IPS-NIHi7 (cell line): ENCODE measurements around the gene TMEM40.
"Not testable (repeated sequence)": the region's sequence is repeated elsewhere in the genome, so short reads cannot be mapped to it uniquely, and the experiment has no call there.

Experiments used
- DNase-seq: peaks from one replicate; pipeline ENCODE4 v3.0.0; 2012; ENCODE audit warnings: mixed read lengths; ENCODE audit errors: extremely low spot score

TMEM40 gene

GRCh38 chr3:12751571-12751970 lies 7.5 kb downstream of the TMEM40 start:
- DNase-seq: no peak

GRCh38 chr3:12750658-12751071 lies 8.4 kb downstream of the TMEM40 start:
- DNase-seq: no peak

GRCh38 chr3:12750223-12750622 lies 8.8 kb downstream of the TMEM40 start:
- no peak for DNase-seq

GRCh38 chr3:12748477-12748876 lies 10.6 kb downstream of the TMEM40 start:
- DNase-seq: no peak

- no peak for DNase-seq
Measured at GRCh38 chr3:12746419-12746818, 12.6 kb downstream of the TMEM40 start.

- DNase-seq: no peak
Measured at GRCh38 chr3:12744326-12744725, 14.7 kb downstream of the TMEM40 start.

- no peak for DNase-seq
Measured at GRCh38 chr3:12743583-12743982, 15.5 kb downstream of the TMEM40 start.

- DNase-seq: no peak
Measured at GRCh38 chr3:12742330-12743107, 16.5 kb downstream of the TMEM40 start.

GRCh38 chr3:12741209-12741608 lies 17.9 kb downstream of the TMEM40 start:
- DNase-seq: no peak

- DNase-seq: peak; percentile 46
Measured at GRCh38 chr3:12737833-12738232, 21.2 kb downstream of the TMEM40 start.

GRCh38 chr3:12737319-12737718 lies 21.7 kb downstream of the TMEM40 start:
- no peak for DNase-seq

GRCh38 chr3:12734960-12735359 lies 24.1 kb downstream of the TMEM40 start:
- DNase-seq: no peak

GRCh38 chr3:12733566-12733965 lies 25.5 kb downstream of the TMEM40 start:
- no peak for DNase-seq

- DNase-seq: no peak
Measured at GRCh38 chr3:12730506-12731242, 28.4 kb downstream of the TMEM40 start.

- DNase-seq: no peak
Measured at GRCh38 chr3:12729051-12729651, 29.9 kb downstream of the TMEM40 start.

GRCh38 chr3:12727937-12728336 lies 31.1 kb downstream of the TMEM40 start:
- DNase-seq: no peak

GRCh38 chr3:12727481-12727880 lies 31.6 kb downstream of the TMEM40 start:
- no peak for DNase-seq

GRCh38 chr3:12725436-12725835 lies 33.6 kb downstream of the TMEM40 start:
- no peak for DNase-seq

GRCh38 chr3:12724794-12725193 lies 34.3 kb downstream of the TMEM40 start:
- no peak for DNase-seq

GRCh38 chr3:12723362-12723761 lies 35.7 kb downstream of the TMEM40 start:
- DNase-seq: not testable (repeated sequence)

GRCh38 chr3:12722226-12722625 lies 36.8 kb downstream of the TMEM40 start:
- DNase-seq: no peak

GRCh38 chr3:12719984-12720898 lies 38.8 kb downstream of the TMEM40 start:
- DNase-seq: peak; percentile 92
